Panc1 (cell line): ENCODE results near the gene SMTNL1. TPM values are rescaled to one million over a fixed set of nuclear protein-coding genes. Genes with fewer than 3 reads are reported as not detected.

Experiments used
- ATAC-seq: fragments of 200-7000 bp; cut with Tn5 transposase; 2 replicates; pipeline ENCODE4 v1.9.1; 2020; ENCODE audit warnings: mild to moderate bottlenecking, moderate library complexity
- BruUV-seq: library from RNA; stranded (reverse); fragments of 400-500 nt; replicated peaks from 2 replicates; lab custom pipeline; 2021; lab: Mats Ljungman, UMichigan
- CTCF ChIA-PET: fragments of 300-600 bp; sonication (Branson Sonifier 250); formaldehyde crosslinking; loops from one replicate; lab custom pipeline; 2022; ENCODE audit warnings: antibody characterized with exemption; lab: Charles Lee
- POLR2A ChIA-PET: fragments of 300-600 bp; sonication (Branson Sonifier 250); formaldehyde crosslinking; loops from one replicate; lab custom pipeline; 2022; ENCODE audit warnings: antibody characterized with exemption; lab: Charles Lee
- DNase-seq: peaks from one replicate; pipeline ENCODE4 v3.0.0-alpha.2; 2010; ENCODE audit warnings: low read depth, low spot score
- H3K27ac ChIP-seq: 2 replicates; pipeline ENCODE4 v1.5.1; 2011; ENCODE audit warnings: mild to moderate bottlenecking, low read length, inconsistent platforms
- H3K27me3 ChIP-seq: fragments of 200-500 bp; sonication (Bioruptor generic); 2 replicates; pipeline ENCODE4 v1.6.0; 2014; ENCODE audit warnings: low read length, inconsistent platforms; ENCODE audit not compliant: control insufficient read depth, insufficient read depth
- H3K36me3 ChIP-seq: fragments of 200-500 bp; sonication (Bioruptor generic); 2 replicates; pipeline ENCODE4 v1.5.1; 2014; ENCODE audit warnings: inconsistent platforms, mild to moderate bottlenecking, low read length, moderate library complexity; ENCODE audit not compliant: control insufficient read depth, insufficient read depth
- H3K4me1 ChIP-seq: 2 replicates; pipeline ENCODE4 v1.5.1; 2011; ENCODE audit warnings: inconsistent platforms, mild to moderate bottlenecking, low read length, moderate library complexity; ENCODE audit not compliant: control insufficient read depth, insufficient read depth
- H3K4me3 ChIP-seq, 2 experiments: 2 replicates each; pipeline ENCODE4 v1.5.1; 2011 to 2012; ENCODE audit warnings: low read depth in 2 of 2, low read length in 2 of 2, mild to moderate bottlenecking in 2 of 2, inconsistent platforms in 1 of 2, moderate library complexity in 1 of 2
- H3K9me3 ChIP-seq: fragments of 200-500 bp; sonication (Bioruptor generic); 2 replicates; pipeline ENCODE4 v1.5.1; 2014; ENCODE audit warnings: low read depth, mild to moderate bottlenecking, inconsistent platforms, low read length, moderate library complexity; ENCODE audit not compliant: control insufficient read depth, insufficient read depth
- CTCF ChIP-seq: fragments of 450-650 bp; IDR thresholded peaks from 2 replicates; pipeline ENCODE4 v1.5.1; 2017; ENCODE audit warnings: mild to moderate bottlenecking
- POLR2AphosphoS5 ChIP-seq: IDR thresholded peaks from 2 replicates; pipeline ENCODE4 v1.6.1; 2012; ENCODE audit warnings: mild to moderate bottlenecking, low read depth, low read length, moderate library complexity
- REST ChIP-seq, 2 experiments: IDR thresholded peaks; 2 replicates each; pipeline ENCODE4 v1.6.1; 2011 to 2012; ENCODE audit warnings: low read depth in 2 of 2, control low read depth in 1 of 2, low read length in 1 of 2, mild to moderate bottlenecking in 1 of 2, moderate library complexity in 1 of 2; ENCODE audit not compliant: insufficient read depth in 1 of 2
- SIN3A ChIP-seq: IDR thresholded peaks from 2 replicates; pipeline ENCODE4 v1.6.1; 2012; ENCODE audit warnings: low read depth, mild to moderate bottlenecking, low read length, moderate library complexity, borderline replicate concordance; ENCODE audit not compliant: insufficient read depth
- TCF7L2 ChIP-seq: IDR thresholded peaks from 2 replicates; pipeline ENCODE4 v1.6.1; 2011; ENCODE audit warnings: mild to moderate bottlenecking, low read depth, low read length, inconsistent platforms
- in situ Hi-C: cut with HindIII; loops from 2 replicates; pipeline ENCODE4 v1.10.0; 2016; ENCODE audit warnings: low sequenced_read_pairs, low pct_unique_long_range_greater_than_20kb
- intact Hi-C: fragments of 100-400 bp; cut with micrococcal nuclease; formaldehyde crosslinking; loops from one replicate; pipeline ENCODE4 v1.10.0; 2022; ENCODE audit not compliant: unreplicated experiment
- total RNA-seq: library from RNA; stranded (reverse); gene quantifications from one replicate; pipeline ENCODE4 v1.2.1, GENCODE V29; 2021; ENCODE audit not compliant: unreplicated experiment

The SMTNL1 gene
- total RNA-seq, 1 experiment from 2014 or later = not detected

GRCh38 chr11:57549983-57550382 lies 12.6 kb downstream of the SMTNL1 start:
- TF ChIP-seq SIN3A (no peak), CTCF (no peak), POLR2AphosphoS5 (no peak), REST (IDR thresholded peaks at IDR 0.05; ENCODE audit: insufficient read depth in 1 of 2, low read depth in 2 of 2, low read length in 1 of 2) (no peak), TCF7L2 (no peak)
- no peak for ATAC-seq
- Histone ChIP-seq H3K27me3 (no peaks in the 10 kb centered on the region), H3K4me1 (no peaks in the 10 kb centered on the region), H3K9me3 (no peaks in the 10 kb centered on the region), H3K27ac (no peak overlapping the region), H3K4me3 (no peak overlapping the region), H3K36me3 (no peaks in the 10 kb centered on the region)
- ChIA-PET POLR2A (no interaction called here), CTCF (no interaction called here)
- in situ Hi-C loops = no loop called here
- intact Hi-C loops = no loop called here
- DNase-seq = no peak
- no TSS peak for BruUV-seq

GRCh38 chr11:57551941-57552340 lies 14.5 kb downstream of the SMTNL1 start:
- DNase-seq (no peak), ATAC-seq (no peak)
- Histone ChIP-seq H3K4me3 (no peak overlapping the region), H3K27me3 (no peaks in the 10 kb centered on the region), H3K4me1 (no peaks in the 10 kb centered on the region), H3K27ac (no peak overlapping the region), H3K36me3 (no peaks in the 10 kb centered on the region), H3K9me3 (no peaks in the 10 kb centered on the region)
- no TSS peak for BruUV-seq
- no peak for TF ChIP-seq CTCF
- TF ChIP-seq TCF7L2 = no peak
- TF ChIP-seq REST (IDR thresholded peaks at IDR 0.05; ENCODE audit: insufficient read depth in 1 of 2, low read depth in 2 of 2, low read length in 1 of 2) = no peak
- TF ChIP-seq POLR2AphosphoS5 = no peak
- TF ChIP-seq SIN3A = no peak
- intact Hi-C loops = no loop called here
- POLR2A ChIA-PET = no interaction called here
- CTCF ChIA-PET = no interaction called here
- in situ Hi-C loops = no loop called here
